GM08714 (cell line): Measurements from ENCODE around the gene PRR20B.
"Not testable (repeated sequence)": the region's sequence is repeated elsewhere in the genome, so short reads cannot be mapped to it uniquely, and the experiment has no call there.

Source experiments
- H3K4me3 ChIP-seq: fragments of 200-500 bp; sonication (Bioruptor generic); 2 replicates; pipeline ENCODE4 v1.5.1; 2014; ENCODE audit warnings: mild to moderate bottlenecking, low read length, inconsistent platforms
- ZNF274 ChIP-seq: IDR thresholded peaks from 2 replicates; pipeline ENCODE4 v1.6.1; 2012; ENCODE audit warnings: mild to moderate bottlenecking, low read depth, low read length

Gene PRR20B

DNA sequence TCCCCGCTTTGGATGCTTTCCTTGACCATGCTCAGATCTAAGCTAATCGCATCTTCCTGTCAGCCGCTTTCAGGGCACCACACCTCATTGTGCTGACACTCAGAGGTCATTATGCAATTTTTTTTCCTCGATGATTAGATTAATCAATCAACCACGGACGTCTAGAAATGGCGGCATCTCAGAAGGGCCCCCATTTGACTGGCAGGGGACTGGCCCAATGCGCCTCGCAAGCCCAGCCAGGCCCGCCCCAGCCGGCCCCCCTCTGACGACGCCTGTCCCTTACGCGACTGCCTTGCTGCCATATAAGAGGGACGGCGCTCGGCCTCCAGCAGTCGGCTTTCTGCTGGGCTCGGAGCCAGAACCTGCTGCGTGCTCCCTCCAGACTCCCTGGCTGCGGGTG is at the start of gene PRR20B:
Gene PRR20B (plus strand): TSS at position 301 of the 400 bp plus-strand sequence. CDS start 387 bp downstream, outside the sequence.
- H3K4me3 ChIP-seq: not testable (repeated sequence)

DNA sequence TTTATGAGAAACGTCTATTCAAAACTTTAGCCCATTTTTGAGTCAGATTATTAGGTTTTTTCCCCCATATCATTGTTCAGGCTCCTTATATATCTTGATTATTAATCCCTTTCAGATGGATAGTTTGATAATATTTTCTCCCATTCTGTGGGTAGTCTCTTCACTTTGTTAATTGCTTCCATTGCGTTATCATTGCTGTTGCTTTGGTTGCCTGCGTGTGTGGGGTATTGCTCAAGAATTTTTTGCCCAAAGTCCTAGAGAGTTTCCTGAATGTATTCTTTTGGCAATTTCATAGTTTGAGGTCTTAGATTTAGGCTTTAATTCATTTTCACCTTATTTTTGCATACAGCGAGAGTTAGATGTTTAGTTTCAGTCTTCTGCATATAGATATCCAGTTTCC is 32.3 kb upstream of the PRR20B start:
- H3K4me3 ChIP-seq: no peak overlapping the region
- no peak for TF ChIP-seq ZNF274

GRCh38 chr13:57123681-57124080 is 23.6 kb upstream of the PRR20B start:
- H3K4me3 ChIP-seq: no peak overlapping the region
- no peak for TF ChIP-seq ZNF274

DNA sequence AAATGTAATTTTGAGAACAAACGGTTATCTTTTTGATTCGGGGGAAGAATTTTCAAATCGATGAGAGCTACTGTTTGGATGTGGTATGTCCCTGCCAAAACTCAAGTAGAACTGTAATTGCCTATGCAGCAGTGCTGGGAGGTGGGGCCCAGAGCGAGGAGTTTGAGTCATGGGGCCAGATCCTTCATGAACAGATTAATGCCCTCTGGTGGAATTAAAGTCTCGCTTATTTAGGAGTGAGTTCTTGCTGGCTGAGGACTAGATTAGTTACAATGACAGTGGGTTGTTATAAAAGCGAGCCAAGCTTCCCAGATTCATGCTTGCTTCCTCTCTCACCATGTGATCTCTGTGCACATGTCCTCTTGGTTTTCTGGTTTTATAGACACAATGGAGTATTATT is 18.4 kb upstream of the PRR20B start:
- TF ChIP-seq ZNF274: no peak
- no peak overlapping the region for H3K4me3 ChIP-seq

DNA sequence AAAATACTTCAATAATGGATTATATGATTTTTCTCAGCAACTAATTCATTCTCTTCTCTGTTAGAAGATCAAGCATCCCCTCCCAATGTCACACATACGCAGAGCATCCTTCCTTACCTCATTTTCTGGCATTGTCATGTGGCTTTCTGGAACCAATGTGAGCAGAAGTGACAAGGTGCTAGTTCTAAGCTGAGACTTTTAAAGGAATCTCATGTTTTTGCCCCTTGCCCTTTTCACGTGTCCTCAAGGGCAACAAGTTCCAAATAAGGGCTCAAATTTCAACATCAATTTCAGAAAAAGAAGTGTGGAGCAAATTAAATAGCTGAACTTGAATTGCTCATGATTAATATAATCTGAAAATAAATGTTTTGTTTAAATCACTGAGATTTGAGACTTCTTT is 11.2 kb upstream of the PRR20B start:
- TF ChIP-seq ZNF274: no peak

DNA sequence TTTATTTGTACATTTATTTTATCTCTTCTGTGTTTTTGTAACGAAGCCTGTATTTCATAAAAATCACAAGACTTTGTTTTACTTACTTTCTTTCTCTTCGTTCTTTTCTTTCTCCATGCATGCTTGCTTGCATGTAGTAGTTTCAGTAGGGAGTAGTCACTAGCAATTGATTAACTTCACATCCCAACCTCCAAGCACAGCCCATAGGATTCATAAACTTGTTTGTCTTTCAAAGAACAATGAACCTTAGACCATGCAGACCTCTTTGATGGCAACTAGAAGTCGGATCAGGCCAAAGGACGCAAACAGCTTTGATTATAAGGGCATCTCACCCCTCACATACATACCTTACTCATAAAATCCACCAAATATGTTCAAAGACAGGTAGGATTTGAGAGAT is 9.7 kb upstream of the PRR20B start:
- no peak overlapping the region for H3K4me3 ChIP-seq
- no peak for TF ChIP-seq ZNF274

More for the DNA sequence above, 11.2 kb upstream of the PRR20B start:
- no peak overlapping the region for H3K4me3 ChIP-seq

DNA sequence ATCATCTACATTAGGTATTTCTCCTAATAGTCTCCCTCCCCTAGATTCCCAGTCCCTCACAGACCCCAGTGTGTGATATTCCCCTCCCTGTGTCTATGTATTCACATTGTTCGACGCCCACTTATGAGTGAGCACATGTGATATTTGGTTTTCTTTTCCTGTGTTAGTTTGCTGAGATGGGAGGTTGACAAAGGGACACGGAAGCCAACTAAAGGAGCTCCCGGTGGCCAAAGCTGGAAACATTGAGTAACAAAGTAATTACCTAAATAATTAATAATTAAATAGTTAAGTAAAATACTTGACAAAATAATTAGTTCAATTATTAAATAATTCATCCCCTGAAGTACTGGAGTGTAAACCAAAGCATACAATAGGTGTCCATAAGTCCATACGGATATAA is 8.3 kb upstream of the PRR20B start:
- TF ChIP-seq ZNF274: no peak
- no peak overlapping the region for H3K4me3 ChIP-seq

- not testable (repeated sequence) for H3K4me3 ChIP-seq
These were observed 7.5 kb upstream of the PRR20B start for GRCh38 chr13:57139781-57140180.

GRCh38 chr13:57140235-57140968 is 6.9 kb upstream of the PRR20B start, which contains the start of gene PRR20A:
Gene PRR20A, plus strand, starts transcription at chr13:57140918. Its CDS starts 387 bp downstream, at chr13:57141305.
- not testable (repeated sequence) for H3K4me3 ChIP-seq

DNA sequence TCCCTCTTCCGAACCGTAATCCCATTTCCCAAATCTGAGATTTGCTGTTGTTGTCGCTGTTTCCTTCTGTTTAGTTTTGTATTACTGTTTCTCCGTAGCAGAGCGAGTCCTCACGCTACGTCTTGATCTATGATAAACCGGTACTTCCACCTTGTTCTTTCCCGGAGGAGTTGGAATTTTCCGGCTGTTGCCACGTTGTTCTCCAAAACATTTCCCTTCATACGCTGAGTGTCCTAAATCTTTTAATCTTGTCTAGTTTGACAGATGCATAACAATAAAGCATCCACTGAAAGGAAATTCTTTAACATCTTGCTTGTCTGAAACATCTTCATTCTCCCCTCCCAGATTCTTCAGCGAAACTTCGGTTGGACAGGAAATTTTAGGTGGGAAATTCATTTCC is 818 bp downstream of the PRR20B start:
- H3K4me3 ChIP-seq: not testable (repeated sequence)

GRCh38 chr13:57153761-57154160 is 6.5 kb downstream of the PRR20B start, which contains the start of gene PRR20C:
Gene PRR20C, plus strand, starts transcription at chr13:57154061. Its CDS starts 387 bp downstream, at chr13:57154448.
- H3K4me3 ChIP-seq: not testable (repeated sequence)

GRCh38 chr13:57160332-57160731 is 13.0 kb downstream of the PRR20B start, which contains the start of gene PRR20D:
Gene PRR20D, plus strand, starts transcription at chr13:57160632. Its CDS starts 387 bp downstream, at chr13:57161019.
- not testable (repeated sequence) for H3K4me3 ChIP-seq

GRCh38 chr13:57166897-57167296 is 19.6 kb downstream of the PRR20B start, which contains the start of gene PRR20E:
Gene PRR20E, plus strand, starts transcription at chr13:57167197. Its CDS starts 387 bp downstream, at chr13:57167584.
- H3K4me3 ChIP-seq: not testable (repeated sequence)

DNA sequence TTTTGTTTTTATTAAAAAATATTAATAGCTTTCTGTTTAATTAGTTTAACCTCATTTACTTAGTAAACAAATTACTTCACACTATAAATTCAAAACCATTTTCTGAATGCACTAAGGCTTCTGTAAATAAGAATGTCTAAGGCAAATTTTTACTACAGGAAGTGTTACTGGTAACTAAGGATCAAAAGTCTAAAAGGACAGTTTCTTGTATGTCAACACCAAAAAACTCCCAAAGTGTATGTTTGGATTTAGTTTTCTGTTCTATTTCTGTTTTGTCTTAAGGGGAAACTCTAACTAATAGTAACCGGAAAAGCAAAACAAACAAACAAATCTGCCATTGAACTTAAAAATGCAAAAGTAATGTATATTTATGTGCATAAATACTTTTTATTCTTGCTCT is 44.4 kb downstream of the PRR20B start:
- no peak for TF ChIP-seq ZNF274
- H3K4me3 ChIP-seq: no peak overlapping the region
